DMS79 (cell line): ENCODE data around the gene KCNJ5.
"Not testable (repeated sequence)": the region's sequence is repeated elsewhere in the genome, so short reads cannot be mapped to it uniquely, and the experiment has no call there.

Source experiments
- DNase-seq: peaks from one replicate; lab custom pipeline; 2025; lab: John Stamatoyannopoulos, UW

Gene KCNJ5

GRCh38 chr11:128913806-128914205 lies 22.6 kb downstream of the KCNJ5 start:
- no peak for DNase-seq

- DNase-seq = no peak
Observed at GRCh38 chr11:128914216-128915148, 23.3 kb downstream of the KCNJ5 start.

GRCh38 chr11:128915149-128915521 lies 24.0 kb downstream of the KCNJ5 start:
- no peak for DNase-seq

DNA sequence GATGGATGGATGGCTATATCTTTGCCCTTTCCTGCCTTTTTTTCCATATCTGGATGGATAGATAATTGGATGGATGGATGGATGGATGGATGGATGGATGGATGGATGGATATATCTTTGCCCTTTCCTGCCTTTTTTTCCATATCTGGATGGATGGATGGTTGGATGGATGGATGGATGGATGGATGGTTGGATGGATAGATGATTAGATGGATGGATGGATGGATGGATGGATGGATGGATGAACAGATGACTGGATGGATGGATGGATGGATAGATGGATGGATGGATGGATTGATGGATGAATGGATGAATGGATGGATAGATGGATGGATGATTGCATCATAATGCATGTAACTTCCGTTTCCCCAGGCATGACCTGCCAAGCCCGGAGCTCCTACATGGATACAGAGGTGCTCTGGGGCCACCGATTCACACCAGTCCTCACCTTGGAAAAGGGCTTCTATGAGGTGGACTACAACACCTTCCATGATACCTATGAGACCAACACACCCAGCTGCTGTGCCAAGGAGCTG lies 24.9 kb downstream of the KCNJ5 start:
- DNase-seq = no peak

- no peak for DNase-seq
Observed at GRCh38 chr11:128916681-128917080, 25.5 kb downstream of the KCNJ5 start.

DNA sequence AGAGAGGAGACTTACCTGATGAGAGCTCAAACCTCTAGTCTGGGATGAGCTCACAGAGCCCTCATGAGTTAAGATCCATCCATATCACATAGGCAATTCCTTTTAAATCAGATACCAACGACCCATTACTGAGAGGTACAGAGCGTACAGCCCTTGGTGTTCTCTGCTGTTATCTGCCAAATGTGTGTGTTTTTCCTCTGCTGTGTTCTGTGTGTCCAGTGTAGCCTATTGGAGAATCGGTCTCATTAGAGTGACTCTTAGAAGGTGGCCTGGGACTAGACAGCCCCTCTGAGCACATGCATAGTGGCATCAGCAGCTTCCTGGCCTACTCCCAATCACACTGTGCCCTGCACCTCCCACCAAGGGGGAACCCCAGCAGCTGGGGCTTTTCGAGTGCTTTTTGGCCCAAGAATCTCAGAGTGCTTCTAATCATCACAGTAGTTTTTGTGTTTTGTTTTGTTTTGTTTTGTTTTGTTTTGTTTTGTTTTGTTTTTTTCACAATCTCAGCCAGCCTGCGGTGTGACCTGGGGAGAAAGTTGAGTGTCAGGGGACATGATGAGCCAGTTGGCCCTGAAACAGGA lies 26.1 kb downstream of the KCNJ5 start:
- DNase-seq = no peak

- DNase-seq = no peak
Observed at GRCh38 chr11:128919216-128919615, 28.1 kb downstream of the KCNJ5 start.

- DNase-seq = not testable (repeated sequence)
Observed at GRCh38 chr11:128919635-128920034, 28.5 kb downstream of the KCNJ5 start.

DNA sequence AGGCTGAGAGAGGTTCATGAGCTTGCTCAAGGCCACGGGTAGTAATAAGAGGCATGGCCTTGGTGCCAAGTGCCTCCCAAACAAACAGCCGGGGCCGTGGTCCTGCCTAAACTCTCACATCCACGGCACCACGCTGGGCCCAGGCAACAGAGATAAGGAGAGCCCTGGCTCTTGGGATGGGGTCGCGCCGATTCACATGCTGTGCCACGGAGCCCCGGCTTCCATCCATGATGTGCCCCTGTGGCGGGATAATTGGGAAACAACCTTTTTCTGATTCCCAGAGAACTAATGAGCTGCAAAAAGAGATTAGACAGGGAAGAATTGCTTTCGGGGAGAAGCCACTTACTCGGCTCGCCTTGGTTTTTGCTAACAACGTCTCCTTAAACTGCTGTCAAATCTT lies 29.5 kb downstream of the KCNJ5 start:
- no peak for DNase-seq

- DNase-seq = no peak
Observed at GRCh38 chr11:128921793-128922192, 30.6 kb downstream of the KCNJ5 start.

GRCh38 chr11:128924104-128924503 lies 32.9 kb downstream of the KCNJ5 start:
- DNase-seq = no peak

GRCh38 chr11:128924510-128925249 lies 33.5 kb downstream of the KCNJ5 start:
- no peak for DNase-seq

- no peak for DNase-seq
Observed at GRCh38 chr11:128925250-128925600, 34.1 kb downstream of the KCNJ5 start.

DNA sequence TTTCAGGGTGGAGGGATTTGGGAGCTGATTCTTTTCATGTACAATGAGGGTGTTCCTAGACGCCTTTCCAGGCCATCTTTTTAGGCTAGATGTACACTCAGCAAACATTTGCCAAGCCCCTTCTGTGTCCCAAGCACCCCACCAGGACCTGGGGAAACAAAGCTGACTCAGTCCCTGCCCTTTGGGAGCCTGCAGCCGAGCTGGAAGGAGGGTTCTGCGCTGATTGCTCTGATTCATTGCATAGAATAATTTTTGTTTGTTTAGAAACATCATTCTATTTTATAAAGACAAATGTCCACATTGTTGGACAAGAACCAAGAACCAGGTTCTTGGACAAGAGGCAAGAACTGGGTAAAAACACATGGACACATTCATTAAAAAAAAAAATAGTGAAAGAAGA lies 34.8 kb downstream of the KCNJ5 start:
- DNase-seq = no peak

- DNase-seq = no peak
Observed at GRCh38 chr11:128926437-128927107, 35.4 kb downstream of the KCNJ5 start.

DNA sequence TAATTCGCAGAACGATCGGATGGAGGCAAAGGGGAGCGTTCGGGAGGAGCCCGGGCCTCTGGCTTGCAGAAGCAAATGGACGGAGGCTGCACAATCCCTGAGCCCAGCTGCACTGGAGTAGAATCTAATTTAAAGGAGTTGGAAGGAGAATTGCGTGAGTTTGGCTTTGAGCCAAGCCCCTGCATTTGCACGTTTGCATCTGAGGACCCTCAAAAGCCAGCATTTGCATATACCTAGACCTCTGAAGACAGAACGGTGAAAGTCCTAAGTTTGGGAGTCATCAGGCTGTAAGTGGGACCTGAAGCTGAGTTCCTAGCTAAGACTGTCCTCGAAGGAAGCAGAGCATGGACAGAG lies 35.9 kb downstream of the KCNJ5 start:
- DNase-seq = no peak

DNA sequence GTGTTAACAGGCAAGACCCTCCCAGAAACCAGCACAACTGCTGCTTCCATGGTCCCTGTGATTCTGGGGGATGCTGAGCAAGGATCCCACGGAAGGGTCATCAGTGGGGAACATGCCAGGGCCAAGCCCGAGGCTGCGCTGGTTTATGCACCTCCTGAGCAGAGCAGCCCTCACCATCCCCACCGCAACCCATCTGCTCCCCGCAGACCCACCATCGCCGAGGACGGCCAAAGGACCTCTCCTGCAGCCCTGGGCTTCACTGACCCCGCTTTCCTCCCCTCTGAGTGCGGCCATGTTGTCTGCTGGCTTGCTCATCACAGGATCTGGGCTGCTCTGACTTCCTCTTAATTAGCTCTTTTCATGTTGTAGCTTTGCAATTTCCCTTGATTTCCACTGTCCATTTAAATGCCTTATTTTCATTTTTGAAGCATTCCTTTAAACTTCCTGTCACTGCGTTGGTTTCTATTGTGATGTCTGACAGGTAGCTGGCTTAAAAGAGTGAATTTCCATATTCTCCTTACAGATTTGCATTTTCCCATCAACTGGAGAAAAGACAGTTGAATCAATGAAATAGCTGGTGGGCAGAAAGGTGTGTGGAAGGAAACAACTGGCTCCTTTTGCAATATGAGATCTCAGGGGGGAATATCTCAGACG lies 36.7 kb downstream of the KCNJ5 start:
- no peak for DNase-seq

DNA sequence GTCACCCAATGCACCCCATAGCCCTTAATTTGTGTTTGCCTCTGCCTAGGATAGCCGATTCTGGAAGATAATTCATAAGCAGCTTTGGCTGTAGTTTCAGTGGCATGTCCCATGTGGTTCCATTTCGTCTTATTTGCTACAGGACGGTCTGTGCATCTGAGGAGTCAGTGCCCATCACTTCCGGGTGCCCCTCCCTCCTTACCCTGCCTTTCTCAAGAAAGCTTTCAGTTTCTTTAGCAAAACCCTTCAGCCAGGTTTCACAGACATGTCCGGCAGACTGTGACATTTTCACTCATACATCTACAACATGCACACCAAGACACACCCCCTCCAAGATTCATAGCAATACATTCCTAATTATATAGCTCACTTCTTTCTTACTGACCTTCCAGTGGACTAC lies 37.2 kb downstream of the KCNJ5 start:
- no peak for DNase-seq

- no peak for DNase-seq
Observed at GRCh38 chr11:128929468-128929867, 38.3 kb downstream of the KCNJ5 start.

GRCh38 chr11:128929991-128930390 lies 38.8 kb downstream of the KCNJ5 start:
- DNase-seq = no peak

DNA sequence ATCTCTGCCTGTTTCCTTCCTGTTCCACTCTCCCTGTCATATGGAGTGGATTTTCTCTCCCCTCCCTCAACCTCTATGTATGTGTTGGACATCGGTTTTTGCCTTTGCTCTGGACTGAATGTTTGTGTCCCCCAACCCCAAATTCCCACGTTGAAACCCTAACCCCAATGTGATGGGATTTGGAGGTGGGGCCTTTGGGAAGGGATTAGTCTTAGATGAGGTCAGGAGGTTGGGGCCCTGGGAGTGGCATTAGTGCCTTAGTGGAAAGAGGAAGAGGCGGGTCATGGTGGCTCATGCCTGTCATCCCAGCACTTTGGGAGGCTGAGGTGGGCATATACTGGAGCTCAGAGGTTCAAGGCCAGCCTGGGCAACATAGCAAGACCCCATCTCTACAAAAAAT lies 39.9 kb downstream of the KCNJ5 start:
- no peak for DNase-seq

DNA sequence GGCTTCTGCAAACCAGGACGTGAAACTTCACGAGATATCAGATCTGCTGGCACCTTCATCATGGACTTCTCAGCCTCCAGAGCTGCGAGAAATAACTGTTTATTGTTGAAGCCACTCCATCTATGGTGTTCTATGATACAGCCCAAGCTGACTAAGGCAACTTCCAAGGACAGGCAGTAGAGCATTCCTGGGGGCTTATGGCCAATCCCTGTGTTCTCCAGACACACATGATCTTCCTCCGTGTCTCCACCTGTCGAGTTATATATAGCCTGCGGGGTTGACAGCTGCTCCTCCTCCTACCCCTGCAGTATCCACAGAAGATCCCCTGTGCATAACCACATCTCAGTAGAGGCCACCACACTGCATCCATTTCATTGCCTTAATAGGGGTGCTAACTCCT lies 40.5 kb downstream of the KCNJ5 start:
- DNase-seq = no peak
